Left renal pelvis (tissue), 4 donors: ENCODE data around the gene MLXIPL. TPM values are rescaled to one million over a fixed set of nuclear protein-coding genes. Genes with fewer than 3 reads are reported as not detected.
"Not testable (repeated sequence)": the region's sequence is repeated elsewhere in the genome, so short reads cannot be mapped to it uniquely, and the experiment has no call there.

Experiments
- DNase-seq, 4 donors: peaks; one replicate each; pipeline ENCODE4 v3.0.0-alpha.2; 2013; ENCODE audit warnings: low read depth in 4 of 4, low spot score in 3 of 4
- polyA plus RNA-seq, 4 donors: library from polyadenylated mRNA; unstranded; fragments of 120-200 nt; gene quantifications; one replicate each; pipeline ENCODE4 v1.2.1, GENCODE V29; 2013; ENCODE audit not compliant: insufficient read length in 4 of 4

The MLXIPL gene
- polyA plus RNA-seq, 4 donors: 1.5 to 9.5 (median 3.4) TPM

- no peak for DNase-seq
Observed at GRCh38 chr7:73646785-73647724, 22.7 kb upstream of the MLXIPL start.

- no peak for DNase-seq
Observed at GRCh38 chr7:73645643-73646174, 21.4 kb upstream of the MLXIPL start.

- DNase-seq: no peak
Observed at GRCh38 chr7:73644688-73645286, 20.5 kb upstream of the MLXIPL start.

GRCh38 chr7:73642834-73643233 is 18.5 kb upstream of the MLXIPL start:
- no peak for DNase-seq

GRCh38 chr7:73638911-73639310 is 14.6 kb upstream of the MLXIPL start:
- DNase-seq: no peak

- DNase-seq: no peak
Observed at GRCh38 chr7:73635428-73636200, 11.3 kb upstream of the MLXIPL start.

- DNase-seq: no peak
Observed at GRCh38 chr7:73633844-73634243, 9.5 kb upstream of the MLXIPL start.

- DNase-seq: no peak
Observed at GRCh38 chr7:73633323-73633722, 9.0 kb upstream of the MLXIPL start.

- DNase-seq: no peak
Observed at GRCh38 chr7:73631558-73631957, 7.2 kb upstream of the MLXIPL start.

- DNase-seq: no peak
Observed at GRCh38 chr7:73628504-73628903, 4.2 kb upstream of the MLXIPL start.

GRCh38 chr7:73626814-73627213 is 2.5 kb upstream of the MLXIPL start:
- no peak for DNase-seq

GRCh38 chr7:73625276-73625675 is 954 bp upstream of the MLXIPL start:
- DNase-seq: no peak

GRCh38 chr7:73624669-73625001 is 313 bp upstream of the MLXIPL start:
- DNase-seq: no peak

GRCh38 chr7:73622909-73623797 is 1.2 kb downstream of the MLXIPL start:
- no peak for DNase-seq

GRCh38 chr7:73622527-73622908 is 1.8 kb downstream of the MLXIPL start:
- DNase-seq: no peak

- no peak for DNase-seq
Observed at GRCh38 chr7:73621168-73622063, 2.9 kb downstream of the MLXIPL start.

GRCh38 chr7:73619394-73619793 is 4.9 kb downstream of the MLXIPL start:
- not testable (repeated sequence) for DNase-seq

- no peak for DNase-seq
Observed at GRCh38 chr7:73618538-73618937, 5.8 kb downstream of the MLXIPL start.

GRCh38 chr7:73617520-73617919 is 6.8 kb downstream of the MLXIPL start:
- DNase-seq: not testable (repeated sequence)
